Caco-2 (cell line): Measurements from ENCODE around the gene C22orf15. TPM values are rescaled to one million over a fixed set of nuclear protein-coding genes. Genes with fewer than 3 reads are reported as not detected.

Experiments
- BruUV-seq: library from RNA; stranded (reverse); fragments of 400-500 nt; replicated peaks from 2 replicates; lab custom pipeline; 2021; lab: Mats Ljungman, UMichigan
- CTCF ChIA-PET: fragments of 300-600 bp; sonication (Branson Sonifier 250); formaldehyde crosslinking; loops from one replicate; lab custom pipeline; 2022; ENCODE audit warnings: antibody characterized with exemption; lab: Charles Lee
- POLR2A ChIA-PET: fragments of 300-600 bp; sonication (Branson Sonifier 250); formaldehyde crosslinking; loops from one replicate; lab custom pipeline; 2022; ENCODE audit warnings: antibody characterized with exemption; lab: Charles Lee
- DNase-seq, 2 experiments: peaks; one replicate each; pipeline versions ENCODE4 v3.0.0 to v3.0.0-alpha.2; 2020 to 2022
- H3K27me3 ChIP-seq: replicated peaks from 2 replicates; pipeline ENCODE4 v1.6.0; 2011; ENCODE audit warnings: low read length; ENCODE audit not compliant: control insufficient read depth, insufficient read depth
- H3K36me3 ChIP-seq: 2 replicates; pipeline ENCODE4 v1.5.1; 2011; ENCODE audit warnings: low read length; ENCODE audit not compliant: control insufficient read depth, insufficient read depth
- H3K4me1 ChIP-seq: fragments of 250-450 bp; sonication (Bioruptor Pico); 2 replicates; pipeline ENCODE4 v1.5.1; 2020; ENCODE audit warnings: mild to moderate bottlenecking
- H3K4me3 ChIP-seq: 2 replicates; pipeline ENCODE4 v1.5.1; 2011; ENCODE audit warnings: low read depth, mild to moderate bottlenecking, control low read depth, low read length
- H3K9me3 ChIP-seq: fragments of 250-450 bp; sonication (Bioruptor Pico); 2 replicates; pipeline ENCODE4 v1.5.1; 2020; ENCODE audit warnings: mild to moderate bottlenecking, moderate library complexity
- H3K27ac Mint-ChIP-seq: one replicate; pipeline ENCODE4 v1.8.0; 2022; ENCODE audit warnings: mixed read lengths; ENCODE audit not compliant: unreplicated experiment
- H3K27me3 Mint-ChIP-seq: one replicate; pipeline ENCODE4 v1.8.0; 2022; ENCODE audit warnings: mixed read lengths; ENCODE audit not compliant: insufficient read depth, unreplicated experiment
- H3K36me3 Mint-ChIP-seq: one replicate; pipeline ENCODE4 v1.8.0; 2022; ENCODE audit warnings: mild to moderate bottlenecking, mixed read lengths; ENCODE audit not compliant: insufficient read depth, unreplicated experiment
- H3K4me1 Mint-ChIP-seq: one replicate; pipeline ENCODE4 v1.8.0; 2022; ENCODE audit warnings: low read depth, mixed read lengths; ENCODE audit not compliant: unreplicated experiment
- H3K4me3 Mint-ChIP-seq: one replicate; pipeline ENCODE4 v1.8.0; 2022; ENCODE audit warnings: mild to moderate bottlenecking, moderate library complexity, mixed read lengths; ENCODE audit not compliant: unreplicated experiment
- H3K9me3 Mint-ChIP-seq: one replicate; pipeline ENCODE4 v1.8.0; 2022; ENCODE audit warnings: mixed read lengths; ENCODE audit not compliant: unreplicated experiment
- intact Hi-C: fragments of 100-400 bp; cut with micrococcal nuclease; formaldehyde crosslinking; loops from one replicate; pipeline ENCODE4 v1.10.0; 2022; ENCODE audit not compliant: unreplicated experiment
- total RNA-seq: library from RNA; stranded (reverse); gene quantifications from 2 replicates; pipeline ENCODE4 v1.2.3, GENCODE V29; 2022
- TF ChIP-seq, protein P1 (sequence below), 2 experiments: fragments of 200-600 bp in 1 of 2; IDR thresholded peaks; 1 replicate in 1 of 2; 2 replicates in 1 of 2; pipeline versions ENCODE4 v1.5.1 to v1.8.0; 2011 to 2022; ENCODE audit warnings: antibody characterized with exemption in 1 of 2, control low read depth in 1 of 2, inconsistent platforms in 1 of 2, low read depth in 1 of 2, low read length in 1 of 2, mild to moderate bottlenecking in 1 of 2, moderate library complexity in 1 of 2; ENCODE audit not compliant: insufficient read depth in 1 of 2, severe bottlenecking in 1 of 2, unreplicated experiment in 1 of 2

Gene C22orf15
- total RNA-seq, 1 experiment from 2014 or later = not detected

DNA sequence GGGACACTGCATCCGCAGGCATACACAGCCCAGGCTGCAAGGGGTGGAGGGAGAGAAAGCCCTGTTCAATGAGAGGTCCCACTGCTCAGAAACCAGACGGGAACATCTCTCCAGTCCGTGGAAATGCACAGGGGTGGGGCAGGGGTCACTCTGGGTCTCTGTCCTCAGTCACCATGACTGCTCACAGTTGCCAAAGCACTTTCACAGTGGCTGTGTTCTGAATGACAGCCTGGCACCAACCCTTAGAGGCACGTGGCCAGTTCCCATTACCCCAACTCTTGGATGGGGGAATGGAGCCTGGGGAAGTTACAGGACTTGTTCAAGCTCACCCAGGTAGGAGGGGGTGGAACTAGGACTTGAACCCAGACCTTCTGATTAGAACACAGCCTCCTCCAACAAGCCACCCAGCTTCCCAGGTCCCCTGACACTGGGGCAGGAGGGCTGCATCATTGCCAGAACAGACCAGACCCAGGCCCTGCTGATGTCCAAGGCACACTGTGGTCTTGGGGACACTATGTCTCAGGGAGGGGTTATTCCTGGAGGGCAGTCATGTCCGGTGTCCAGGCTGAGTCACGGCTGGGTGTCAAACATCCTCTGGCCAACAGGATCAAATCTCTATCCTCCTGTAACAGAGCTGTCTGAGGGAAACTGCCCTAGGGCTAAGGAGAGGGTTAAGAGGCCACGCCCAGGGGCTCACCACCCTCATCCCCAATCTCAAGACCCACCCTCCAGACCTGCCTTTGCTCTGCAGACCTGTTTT lies 20.1 kb upstream of the C22orf15 start:
- intact Hi-C loops = no loop called here
- ChIA-PET CTCF (no interaction called here), POLR2A (interaction anchor here (0.6 kb wide), 1 partner anchor 8 kb away, joined by 3 read pairs; the partner anchor contains the start of gene ZNF70)
- Mint-ChIP-seq H3K36me3 (peaks cover 6% of the 10 kb centered on the region), H3K4me1 (no peaks in the 10 kb centered on the region), H3K27me3 (no peaks in the 10 kb centered on the region), H3K9me3 (no peaks in the 10 kb centered on the region), H3K4me3 (no peak overlapping the region), H3K27ac (no peak overlapping the region)
- TF ChIP-seq, protein P1, sequence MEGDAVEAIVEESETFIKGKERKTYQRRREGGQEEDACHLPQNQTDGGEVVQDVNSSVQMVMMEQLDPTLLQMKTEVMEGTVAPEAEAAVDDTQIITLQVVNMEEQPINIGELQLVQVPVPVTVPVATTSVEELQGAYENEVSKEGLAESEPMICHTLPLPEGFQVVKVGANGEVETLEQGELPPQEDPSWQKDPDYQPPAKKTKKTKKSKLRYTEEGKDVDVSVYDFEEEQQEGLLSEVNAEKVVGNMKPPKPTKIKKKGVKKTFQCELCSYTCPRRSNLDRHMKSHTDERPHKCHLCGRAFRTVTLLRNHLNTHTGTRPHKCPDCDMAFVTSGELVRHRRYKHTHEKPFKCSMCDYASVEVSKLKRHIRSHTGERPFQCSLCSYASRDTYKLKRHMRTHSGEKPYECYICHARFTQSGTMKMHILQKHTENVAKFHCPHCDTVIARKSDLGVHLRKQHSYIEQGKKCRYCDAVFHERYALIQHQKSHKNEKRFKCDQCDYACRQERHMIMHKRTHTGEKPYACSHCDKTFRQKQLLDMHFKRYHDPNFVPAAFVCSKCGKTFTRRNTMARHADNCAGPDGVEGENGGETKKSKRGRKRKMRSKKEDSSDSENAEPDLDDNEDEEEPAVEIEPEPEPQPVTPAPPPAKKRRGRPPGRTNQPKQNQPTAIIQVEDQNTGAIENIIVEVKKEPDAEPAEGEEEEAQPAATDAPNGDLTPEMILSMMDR (IDR thresholded peaks at IDR 0.05; ENCODE audit: insufficient read depth in 1 of 2, low read depth in 1 of 2, low read length in 1 of 2, severe bottlenecking in 1 of 2, unreplicated experiment in 1 of 2) = no peak
- no TSS peak for BruUV-seq
- Histone ChIP-seq H3K36me3 (no peaks in the 10 kb centered on the region), H3K27me3 (no peaks in the 10 kb centered on the region), H3K9me3 (no peaks in the 10 kb centered on the region), H3K4me3 (no peak overlapping the region), H3K4me1 (no peaks in the 10 kb centered on the region)
- no peak for DNase-seq

DNA sequence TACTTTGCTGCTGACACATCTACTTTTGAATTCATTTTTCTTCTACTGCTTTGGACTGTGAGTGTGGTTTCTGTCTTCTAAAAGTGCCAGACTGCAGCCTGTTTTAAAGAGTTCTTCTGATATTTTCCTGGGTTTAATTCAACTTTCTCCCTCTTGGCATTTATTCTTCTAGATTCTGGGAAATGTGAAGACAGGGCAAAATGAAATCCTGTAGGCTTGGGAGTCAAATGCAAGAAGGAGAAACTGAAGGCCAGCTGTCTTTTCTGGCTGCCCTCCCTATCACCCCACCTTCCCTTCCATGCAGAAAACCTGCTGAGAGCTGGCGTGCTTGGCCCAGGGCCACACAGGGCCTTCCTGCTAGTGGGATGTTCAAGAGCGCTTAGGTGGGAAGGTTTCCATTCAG lies 19.5 kb upstream of the C22orf15 start:
- H3K9me3 Mint-ChIP-seq = no peaks in the 10 kb centered on the region
- H3K4me3 Mint-ChIP-seq = no peak overlapping the region
- no peaks in the 10 kb centered on the region for H3K4me1 Mint-ChIP-seq
- peaks cover 6% of the 10 kb centered on the region for H3K36me3 Mint-ChIP-seq
- H3K36me3 ChIP-seq = no peaks in the 10 kb centered on the region
- H3K27me3 Mint-ChIP-seq = no peaks in the 10 kb centered on the region
- no peak overlapping the region for H3K27ac Mint-ChIP-seq
- ChIA-PET CTCF (no interaction called here), POLR2A (no interaction called here)
- no peak for DNase-seq
- no peaks in the 10 kb centered on the region for H3K4me1 ChIP-seq
- H3K4me3 ChIP-seq = no peak overlapping the region
- no peaks in the 10 kb centered on the region for H3K27me3 ChIP-seq
- no TSS peak for BruUV-seq
- TF ChIP-seq, protein P1 (IDR thresholded peaks at IDR 0.05; ENCODE audit: insufficient read depth in 1 of 2, low read depth in 1 of 2, low read length in 1 of 2, severe bottlenecking in 1 of 2, unreplicated experiment in 1 of 2) = no peak
- intact Hi-C loops = no loop called here
- H3K9me3 ChIP-seq = no peaks in the 10 kb centered on the region

DNA sequence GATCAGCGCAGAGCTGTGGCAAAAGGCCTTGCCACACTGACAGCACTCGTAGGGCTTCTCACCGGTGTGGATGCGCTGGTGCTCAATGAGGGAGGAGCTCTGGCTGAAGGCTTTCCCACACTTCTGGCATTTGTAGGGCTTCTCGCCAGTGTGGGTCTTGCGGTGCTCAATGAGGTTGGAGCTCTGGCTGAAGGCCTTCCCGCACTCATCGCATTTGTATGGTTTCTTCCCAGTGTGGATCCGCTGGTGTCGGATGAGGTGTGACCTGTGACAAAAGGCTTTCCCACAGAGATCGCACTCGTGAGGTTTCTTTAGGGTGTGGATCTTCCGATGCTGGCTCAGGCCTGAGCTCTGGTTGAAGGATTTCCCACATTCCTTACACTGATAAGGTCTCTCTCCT lies 18.8 kb upstream of the C22orf15 start:
- BruUV-seq = no TSS peak
- peaks cover 6% of the 10 kb centered on the region for H3K36me3 Mint-ChIP-seq
- H3K9me3 Mint-ChIP-seq = no peaks in the 10 kb centered on the region
- H3K27me3 Mint-ChIP-seq = no peaks in the 10 kb centered on the region
- H3K27me3 ChIP-seq = no peaks in the 10 kb centered on the region
- no peaks in the 10 kb centered on the region for H3K4me1 Mint-ChIP-seq
- H3K27ac Mint-ChIP-seq = no peak overlapping the region
- H3K4me1 ChIP-seq = no peaks in the 10 kb centered on the region
- no peaks in the 10 kb centered on the region for H3K36me3 ChIP-seq
- no peak for DNase-seq
- ChIA-PET POLR2A (interaction anchor here (0.7 kb wide), 1 partner anchor 9 kb away, joined by 5 read pairs; no protein-coding TSS in a partner anchor), CTCF (no interaction called here)
- H3K4me3 ChIP-seq = no peak overlapping the region
- TF ChIP-seq, protein P1 (IDR thresholded peaks at IDR 0.05; ENCODE audit: insufficient read depth in 1 of 2, low read depth in 1 of 2, low read length in 1 of 2, severe bottlenecking in 1 of 2, unreplicated experiment in 1 of 2) = no peak
- H3K4me3 Mint-ChIP-seq = no peak overlapping the region
- H3K9me3 ChIP-seq = no peaks in the 10 kb centered on the region
- intact Hi-C loops = no loop called here
